Tibial artery (tissue), 4 donors: ENCODE results near the gene KCNE2.

ENCODE experiments used
- DNase-seq, 2 donors: peaks; one replicate each; pipeline ENCODE4 v3.0.0-alpha.2; 2019
- H3K27ac ChIP-seq, 2 donors: fragments of 200-600 bp; sonication (generic) in 1 of 2; 1 replicate in 1 of 2; 2 replicates in 1 of 2; pipeline ENCODE4 v1.5.1; 2018 to 2019; ENCODE audit warnings: mild to moderate bottlenecking in 1 of 2
- H3K27me3 ChIP-seq, 2 donors: fragments of 200-600 bp; sonication (generic) in 1 of 2; one replicate each; pipeline versions ENCODE4 v1.5.1 to v1.6.0; 2016 to 2019
- H3K36me3 ChIP-seq, 3 donors: fragments of 200-600 bp; sonication (generic) in 2 of 3; one replicate each; pipeline ENCODE4 v1.5.1; 2016 to 2019; ENCODE audit warnings: mild to moderate bottlenecking in 2 of 3
- H3K4me1 ChIP-seq, 4 donors: fragments of 200-600 bp; sonication (generic) in 2 of 4; 1 replicate in 3 of 4; 2 replicates in 1 of 4; pipeline ENCODE4 v1.5.1; 2016 to 2019
- H3K4me3 ChIP-seq, 2 donors: fragments of 200-600 bp; sonication (generic) in 1 of 2; 1 replicate in 1 of 2; 2 replicates in 1 of 2; pipeline ENCODE4 v1.5.1; 2018 to 2019; ENCODE audit warnings: mild to moderate bottlenecking in 2 of 2
- H3K9me3 ChIP-seq, 3 donors: fragments of 200-600 bp; sonication (generic) in 1 of 3; one replicate each; pipeline ENCODE4 v1.5.1; 2016 to 2019
- intact Hi-C: fragments of 100-400 bp; cut with DNase I; formaldehyde crosslinking; loops from one replicate; pipeline ENCODE4 v1.15.0; 2023; ENCODE audit warnings: low total_unique reads
- TF ChIP-seq, protein P1 (sequence below), 2 experiments: fragments of 200-600 bp in 1 of 2; fragments of 450-650 bp in 1 of 2; IDR thresholded peaks; one replicate each; pipeline ENCODE4 v1.5.1; 2017 to 2019; ENCODE audit warnings: antibody characterized with exemption in 2 of 2, mild to moderate bottlenecking in 1 of 2, moderate library complexity in 1 of 2

KCNE2 gene

DNA sequence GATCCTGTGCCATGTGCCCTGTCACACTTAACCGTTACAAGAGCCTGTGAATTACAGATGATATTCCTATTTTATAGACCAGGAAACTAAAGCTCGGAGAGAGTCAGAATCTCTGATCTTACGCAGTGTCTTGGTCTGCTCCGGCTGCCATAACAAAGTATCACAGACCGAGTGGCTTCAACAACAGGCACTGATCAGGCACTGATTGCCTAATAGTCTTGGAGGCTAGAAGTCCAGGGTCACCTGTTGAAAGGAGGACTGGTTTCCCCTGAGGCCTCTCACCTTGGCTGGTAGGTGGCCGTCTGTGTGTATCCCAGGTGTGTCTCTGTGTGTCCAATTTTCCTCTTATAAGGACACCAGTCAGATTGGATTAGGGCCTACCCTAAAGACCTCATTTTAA, 31.5 kb upstream of the KCNE2 start:
- Histone ChIP-seq H3K4me3 (no peak overlapping the region), H3K27me3 (no peaks in the 10 kb centered on the region), H3K9me3 (no peaks in the 10 kb centered on the region), H3K4me1 (peaks cover 0 to 59% (median 24%) of the 10 kb centered on the region in 4 donors), H3K36me3 (no peaks in the 10 kb centered on the region), H3K27ac (peak overlapping the region; percentile 71 to 79)
- intact Hi-C loops: loop anchor here (10.0 kb wide), 1 partner anchor 418 kb away; the partner anchor contains the start of gene ATP5PO
- no peak for DNase-seq
- TF ChIP-seq, protein P1, sequence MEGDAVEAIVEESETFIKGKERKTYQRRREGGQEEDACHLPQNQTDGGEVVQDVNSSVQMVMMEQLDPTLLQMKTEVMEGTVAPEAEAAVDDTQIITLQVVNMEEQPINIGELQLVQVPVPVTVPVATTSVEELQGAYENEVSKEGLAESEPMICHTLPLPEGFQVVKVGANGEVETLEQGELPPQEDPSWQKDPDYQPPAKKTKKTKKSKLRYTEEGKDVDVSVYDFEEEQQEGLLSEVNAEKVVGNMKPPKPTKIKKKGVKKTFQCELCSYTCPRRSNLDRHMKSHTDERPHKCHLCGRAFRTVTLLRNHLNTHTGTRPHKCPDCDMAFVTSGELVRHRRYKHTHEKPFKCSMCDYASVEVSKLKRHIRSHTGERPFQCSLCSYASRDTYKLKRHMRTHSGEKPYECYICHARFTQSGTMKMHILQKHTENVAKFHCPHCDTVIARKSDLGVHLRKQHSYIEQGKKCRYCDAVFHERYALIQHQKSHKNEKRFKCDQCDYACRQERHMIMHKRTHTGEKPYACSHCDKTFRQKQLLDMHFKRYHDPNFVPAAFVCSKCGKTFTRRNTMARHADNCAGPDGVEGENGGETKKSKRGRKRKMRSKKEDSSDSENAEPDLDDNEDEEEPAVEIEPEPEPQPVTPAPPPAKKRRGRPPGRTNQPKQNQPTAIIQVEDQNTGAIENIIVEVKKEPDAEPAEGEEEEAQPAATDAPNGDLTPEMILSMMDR (IDR thresholded peaks at IDR 0.05): no peak

DNA sequence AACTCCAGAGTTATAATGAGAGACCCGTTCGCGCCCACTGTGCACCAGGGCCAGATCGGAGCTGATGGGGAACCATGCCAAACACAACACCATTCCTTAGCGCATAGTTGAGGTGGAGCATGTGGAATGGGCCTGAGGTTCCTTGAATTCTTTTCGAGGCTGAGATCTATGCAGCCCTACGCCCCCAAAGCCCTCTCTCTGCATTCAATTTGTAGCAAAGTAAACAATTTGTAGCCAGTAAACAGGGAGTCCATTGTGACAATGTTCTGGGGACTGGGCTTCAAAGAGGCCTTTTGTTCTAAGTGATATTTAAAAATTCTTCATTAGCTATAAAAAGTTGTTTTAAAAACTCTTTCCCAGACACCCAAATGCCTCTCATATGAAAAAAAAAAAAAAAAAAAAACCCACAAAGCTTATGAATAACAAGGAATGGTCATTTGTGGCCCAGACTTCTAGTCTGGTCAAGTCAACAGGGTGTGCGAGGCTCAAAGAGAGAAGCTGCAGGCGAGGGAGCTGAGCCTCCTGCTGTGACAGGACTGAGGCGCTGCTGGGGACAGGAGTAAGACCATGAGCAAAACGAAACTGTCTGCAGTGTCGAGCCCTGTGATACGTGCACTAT, 30.6 kb upstream of the KCNE2 start:
- intact Hi-C loops: loop anchor here (10.0 kb wide), 1 partner anchor 418 kb away; the partner anchor contains the start of gene ATP5PO
- TF ChIP-seq, protein P1 (IDR thresholded peaks at IDR 0.05): no peak

DNA sequence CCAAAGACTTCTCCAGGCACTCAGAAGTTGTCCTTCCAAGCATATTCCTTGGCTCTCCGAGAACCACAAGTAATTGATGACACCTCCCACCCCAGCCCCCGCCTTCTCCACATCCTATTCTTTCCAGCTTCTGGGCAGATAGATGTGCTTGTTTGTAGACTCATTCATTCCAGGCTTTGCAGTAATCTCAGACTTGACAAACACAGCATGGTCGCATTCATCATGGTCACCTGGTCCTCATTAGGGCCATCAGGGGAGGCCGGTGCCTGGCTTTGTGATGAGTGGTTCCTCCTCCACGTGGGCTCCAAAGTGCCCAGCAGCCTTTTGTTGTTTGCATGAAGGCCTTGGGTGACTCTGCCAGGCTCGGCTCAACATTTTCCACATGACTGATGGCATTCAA, 28.5 kb upstream of the KCNE2 start:
- Histone ChIP-seq H3K4me1 (peaks cover 0 to 89% (median 46%) of the 10 kb centered on the region in 4 donors), H3K36me3 (no peaks in the 10 kb centered on the region), H3K27ac (peak overlapping the region; percentile 70 to 79), H3K27me3 (no peaks in the 10 kb centered on the region), H3K9me3 (no peaks in the 10 kb centered on the region), H3K4me3 (no peak overlapping the region)
- DNase-seq: no peak
- TF ChIP-seq, protein P1 (IDR thresholded peaks at IDR 0.05): no peak
- intact Hi-C loops: loop anchor here (5.0 to 10.0 kb wide), 2 partner anchors 133 to 421 kb away; partner anchors contain the start of gene ATP5PO

More for the DNA sequence above, 30.6 kb upstream of the KCNE2 start:
- DNase-seq: no peak
- Histone ChIP-seq H3K36me3 (no peaks in the 10 kb centered on the region), H3K27me3 (no peaks in the 10 kb centered on the region), H3K27ac (peak overlapping the region; percentile 71 to 79), H3K9me3 (no peaks in the 10 kb centered on the region), H3K4me3 (no peak overlapping the region), H3K4me1 (peaks cover 0 to 68% (median 32%) of the 10 kb centered on the region in 4 donors)

DNA sequence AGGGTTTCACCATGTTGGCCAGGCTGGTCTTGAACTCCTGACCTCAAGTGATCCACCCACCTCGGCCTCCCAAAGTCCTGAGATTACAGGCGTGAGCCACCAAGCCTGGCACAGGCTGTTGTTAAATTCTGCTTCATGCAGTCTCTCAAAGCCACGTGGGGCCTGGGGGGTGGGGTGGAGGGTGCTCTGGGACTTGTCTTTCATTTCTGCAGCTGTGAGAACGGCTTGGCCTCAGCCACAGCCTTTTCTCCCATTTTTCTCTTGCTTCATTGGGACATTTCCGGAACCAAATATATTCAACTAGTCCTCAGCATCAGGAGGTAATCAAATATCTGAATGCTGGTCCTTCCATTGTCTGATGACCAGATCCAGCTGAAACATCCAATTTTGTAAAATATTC, 27.6 kb upstream of the KCNE2 start:
- H3K4me1 ChIP-seq: peaks cover 0 to 94% (median 48%) of the 10 kb centered on the region in 4 donors
- intact Hi-C loops: loop anchor here (5.0 to 10.0 kb wide), 2 partner anchors 134 to 421 kb away; partner anchors contain the start of gene ATP5PO
- no peak overlapping the region for H3K4me3 ChIP-seq
- H3K27ac ChIP-seq: peak overlapping the region; percentile 70 to 79
- H3K36me3 ChIP-seq: no peaks in the 10 kb centered on the region
- DNase-seq: peak in 1 of 2 donors; percentile 81
- H3K9me3 ChIP-seq: no peaks in the 10 kb centered on the region
- TF ChIP-seq, protein P1 (IDR thresholded peaks at IDR 0.05): no peak
- no peaks in the 10 kb centered on the region for H3K27me3 ChIP-seq

DNA sequence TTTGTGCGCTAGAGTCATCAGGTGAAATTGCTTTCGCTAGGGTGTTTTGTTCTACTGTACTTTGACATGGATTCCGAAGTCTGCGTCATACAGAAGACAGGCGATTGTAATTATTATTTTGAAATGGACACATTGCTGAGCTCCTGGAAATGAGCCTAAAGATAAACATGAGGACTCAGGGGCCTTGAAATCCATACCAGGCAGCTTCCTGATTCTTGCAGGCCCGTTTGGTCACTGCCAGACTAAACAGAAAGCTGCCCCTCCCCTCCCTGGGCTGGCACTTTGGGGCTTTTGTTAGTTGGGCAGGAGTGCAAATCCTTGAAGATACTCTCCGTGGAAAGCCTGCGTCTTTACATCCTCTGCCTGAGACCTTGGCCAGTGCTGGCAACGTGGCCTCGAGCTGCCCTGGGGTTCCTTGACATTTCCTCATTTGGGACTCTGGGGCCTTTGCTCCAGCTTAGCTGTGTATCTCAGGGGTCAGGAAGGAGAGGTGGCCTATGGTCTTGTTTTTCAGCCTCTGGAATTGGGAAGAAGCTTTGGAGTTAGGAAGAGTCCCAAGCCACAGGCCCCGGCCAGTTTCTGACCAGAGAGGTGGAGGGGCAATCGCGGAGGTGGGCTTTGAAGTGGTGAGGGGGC, 26.9 kb upstream of the KCNE2 start:
- H3K36me3 ChIP-seq: no peaks in the 10 kb centered on the region
- H3K9me3 ChIP-seq: no peaks in the 10 kb centered on the region
- intact Hi-C loops: loop anchor here (5.0 to 10.0 kb wide), 2 partner anchors 135 to 422 kb away; partner anchors contain the start of gene ATP5PO
- peak in 1 of 2 donors; percentile 78 for DNase-seq
- TF ChIP-seq, protein P1 (IDR thresholded peaks at IDR 0.05): no peak
- no peak overlapping the region for H3K4me3 ChIP-seq
- H3K4me1 ChIP-seq: peaks cover 0 to 89% (median 48%) of the 10 kb centered on the region in 4 donors
- H3K27me3 ChIP-seq: no peaks in the 10 kb centered on the region
- H3K27ac ChIP-seq: peak overlapping the region; percentile 70 to 79
